ENCODE data around the gene CHML. TPM values are rescaled to one million over a fixed set of nuclear protein-coding genes. Genes with fewer than 3 reads are reported as not detected.

CHML gene
- total RNA-seq, 3 donors from 2014 or later = 8.5 to 16.7 (median 9.8) TPM

- no peaks in the 10 kb centered on the region for H3K36me3 ChIP-seq (ENCODE audit: low read depth)
- ATAC-seq = no peak
- intact Hi-C loops (cut with DNase I, micrococcal nuclease) = no loop called here
- H3K4me1 ChIP-seq (ENCODE audit: low read depth) = no peaks in the 10 kb centered on the region
- no peak overlapping the region for H3K4me3 ChIP-seq
- no peak for TF ChIP-seq CTCF (IDR thresholded peaks at IDR 0.05)
- H3K9me3 ChIP-seq = no peaks in the 10 kb centered on the region
- no peak for DNase-seq
Measured at GRCh38 chr1:241632987-241633386, 7.2 kb downstream of the CHML start.

DNA sequence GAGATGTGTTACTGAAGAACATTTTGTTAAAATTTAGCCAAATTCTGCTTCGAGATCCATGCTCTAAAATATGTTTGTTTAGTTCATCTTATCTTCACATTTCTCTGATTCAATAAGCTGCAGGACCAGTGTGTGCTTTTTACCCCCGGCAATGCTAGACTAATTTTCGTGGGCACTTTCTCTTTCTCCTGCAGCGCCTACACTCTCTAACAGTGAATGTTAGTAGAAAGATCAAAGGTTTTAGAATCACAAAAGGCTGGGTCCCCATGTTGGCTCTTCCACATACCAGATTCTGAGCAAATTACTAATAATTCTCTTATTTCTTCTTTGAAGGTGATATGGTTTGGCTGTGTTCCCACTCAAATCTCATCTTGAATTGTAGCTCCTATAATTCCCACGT lies 8.5 kb downstream of the CHML start:
- Histone ChIP-seq H3K36me3 (ENCODE audit: low read depth) (no peaks in the 10 kb centered on the region), H3K9me3 (no peaks in the 10 kb centered on the region), H3K4me3 (no peak overlapping the region), H3K4me1 (ENCODE audit: low read depth) (no peaks in the 10 kb centered on the region)
- no peak for TF ChIP-seq CTCF (IDR thresholded peaks at IDR 0.05)
- intact Hi-C loops (cut with DNase I, micrococcal nuclease) = no loop called here
- DNase-seq = no peak
- no peak for ATAC-seq

DNA sequence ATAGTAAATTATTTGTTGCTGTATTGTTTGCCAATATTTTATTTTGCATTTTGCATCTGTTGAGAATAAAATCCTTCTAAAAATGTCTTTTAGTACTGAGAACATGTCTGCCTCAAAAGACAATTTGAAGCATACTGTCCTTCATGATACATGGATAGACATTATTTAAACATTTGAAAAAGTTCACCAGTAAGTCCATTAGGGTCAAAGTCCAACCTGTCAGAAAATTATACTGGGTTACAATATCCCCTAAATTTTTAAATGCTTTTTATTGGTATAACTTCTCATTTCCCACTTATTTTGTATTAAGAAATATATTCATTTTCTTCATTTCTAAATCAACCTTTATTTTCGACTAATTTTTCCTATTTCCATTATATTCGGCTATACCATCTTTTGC lies 9.3 kb downstream of the CHML start:
- H3K4me3 ChIP-seq = no peak overlapping the region
- intact Hi-C loops (cut with DNase I, micrococcal nuclease) = no loop called here
- no peak for TF ChIP-seq CTCF (IDR thresholded peaks at IDR 0.05)
- no peaks in the 10 kb centered on the region for H3K36me3 ChIP-seq (ENCODE audit: low read depth)
- H3K4me1 ChIP-seq (ENCODE audit: low read depth) = no peaks in the 10 kb centered on the region
- DNase-seq (no peak), ATAC-seq (no peak)
- H3K9me3 ChIP-seq = no peaks in the 10 kb centered on the region

DNA sequence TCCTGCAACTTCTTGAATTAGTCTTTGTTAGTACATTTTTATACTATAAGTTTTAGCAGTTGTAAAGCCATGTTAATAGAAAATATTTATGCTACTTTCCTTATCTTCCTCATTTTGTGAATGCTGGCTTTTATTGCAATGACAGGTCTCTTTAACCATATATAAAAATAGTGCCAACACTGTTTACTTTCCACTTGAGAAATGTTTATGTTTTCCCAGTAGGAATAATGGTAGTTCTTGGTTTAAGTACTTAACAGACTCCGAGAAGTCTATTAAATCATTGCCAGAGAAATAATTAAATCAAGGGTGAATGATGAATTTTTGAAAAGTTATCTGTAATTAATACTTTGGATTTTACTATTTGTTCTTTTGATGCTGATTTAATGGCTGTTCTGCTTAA lies 9.7 kb downstream of the CHML start:
- ATAC-seq (no peak), DNase-seq (no peak)
- intact Hi-C loops (cut with DNase I, micrococcal nuclease) = no loop called here
- no peak for TF ChIP-seq CTCF (IDR thresholded peaks at IDR 0.05)
- Histone ChIP-seq H3K36me3 (ENCODE audit: low read depth) (no peaks in the 10 kb centered on the region), H3K9me3 (no peaks in the 10 kb centered on the region), H3K4me3 (no peak overlapping the region), H3K4me1 (ENCODE audit: low read depth) (no peaks in the 10 kb centered on the region)

GRCh38 chr1:241630005-241630404 lies 10.2 kb downstream of the CHML start:
- ATAC-seq (no peak), DNase-seq (no peak)
- Histone ChIP-seq H3K4me3 (no peak overlapping the region), H3K4me1 (ENCODE audit: low read depth) (no peaks in the 10 kb centered on the region), H3K36me3 (ENCODE audit: low read depth) (no peaks in the 10 kb centered on the region), H3K9me3 (no peaks in the 10 kb centered on the region)
- no peak for TF ChIP-seq CTCF (IDR thresholded peaks at IDR 0.05)
- intact Hi-C loops (cut with DNase I, micrococcal nuclease) = no loop called here

Data from mucosa of descending colon (tissue), 3 donors.